GM12872 (cell line): ENCODE measurements around the gene CC2D2B.

Source experiments
- TF ChIP-seq, protein P1 (sequence below): IDR thresholded peaks from 3 replicates; pipeline ENCODE4 v1.5.1; 2011; ENCODE audit warnings: low read depth, mild to moderate bottlenecking, low read length, moderate library complexity; ENCODE audit not compliant: insufficient read depth

The CC2D2B gene

DNA sequence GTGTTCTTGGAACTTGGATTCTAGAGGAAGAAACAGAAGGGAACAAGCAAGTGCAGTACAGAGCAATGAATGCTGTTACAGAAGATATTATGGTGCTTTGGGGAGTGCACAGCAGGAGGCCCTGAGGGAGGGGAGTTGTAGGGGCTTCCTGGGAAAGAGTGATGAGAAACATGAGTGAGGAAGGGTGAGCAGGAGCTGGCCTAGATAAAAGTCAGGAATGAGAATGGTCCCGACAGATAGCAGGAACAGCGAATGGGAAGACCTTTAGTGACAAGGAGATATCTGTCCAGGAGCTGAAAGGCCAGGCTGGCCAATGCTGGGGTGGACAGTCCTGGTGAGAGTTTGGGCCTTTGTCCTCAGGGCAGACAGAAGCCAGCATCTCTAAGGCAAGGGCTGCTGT lies 115.0 kb downstream of the CC2D2B start:
- TF ChIP-seq, protein P1, sequence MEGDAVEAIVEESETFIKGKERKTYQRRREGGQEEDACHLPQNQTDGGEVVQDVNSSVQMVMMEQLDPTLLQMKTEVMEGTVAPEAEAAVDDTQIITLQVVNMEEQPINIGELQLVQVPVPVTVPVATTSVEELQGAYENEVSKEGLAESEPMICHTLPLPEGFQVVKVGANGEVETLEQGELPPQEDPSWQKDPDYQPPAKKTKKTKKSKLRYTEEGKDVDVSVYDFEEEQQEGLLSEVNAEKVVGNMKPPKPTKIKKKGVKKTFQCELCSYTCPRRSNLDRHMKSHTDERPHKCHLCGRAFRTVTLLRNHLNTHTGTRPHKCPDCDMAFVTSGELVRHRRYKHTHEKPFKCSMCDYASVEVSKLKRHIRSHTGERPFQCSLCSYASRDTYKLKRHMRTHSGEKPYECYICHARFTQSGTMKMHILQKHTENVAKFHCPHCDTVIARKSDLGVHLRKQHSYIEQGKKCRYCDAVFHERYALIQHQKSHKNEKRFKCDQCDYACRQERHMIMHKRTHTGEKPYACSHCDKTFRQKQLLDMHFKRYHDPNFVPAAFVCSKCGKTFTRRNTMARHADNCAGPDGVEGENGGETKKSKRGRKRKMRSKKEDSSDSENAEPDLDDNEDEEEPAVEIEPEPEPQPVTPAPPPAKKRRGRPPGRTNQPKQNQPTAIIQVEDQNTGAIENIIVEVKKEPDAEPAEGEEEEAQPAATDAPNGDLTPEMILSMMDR: no peak

DNA sequence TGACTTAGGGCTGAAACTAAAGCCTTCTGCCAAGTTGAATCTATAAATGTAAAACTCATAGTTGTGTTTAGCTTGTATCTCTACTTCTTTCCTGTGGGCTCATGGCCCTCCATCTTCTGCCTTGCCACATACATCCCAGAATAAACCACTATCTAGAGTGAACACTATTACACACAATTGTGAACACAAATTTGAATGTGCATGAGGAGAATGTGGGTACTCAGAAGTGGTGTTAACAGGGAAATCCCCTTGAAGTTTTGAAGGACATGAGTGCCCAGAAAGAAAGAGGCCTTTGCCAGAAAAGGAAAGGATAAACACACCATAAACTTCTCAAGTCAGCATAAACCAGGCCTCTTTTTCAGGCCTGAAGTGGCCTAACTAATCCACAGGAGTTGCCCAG lies 115.4 kb downstream of the CC2D2B start:
- TF ChIP-seq, protein P1: no peak

DNA sequence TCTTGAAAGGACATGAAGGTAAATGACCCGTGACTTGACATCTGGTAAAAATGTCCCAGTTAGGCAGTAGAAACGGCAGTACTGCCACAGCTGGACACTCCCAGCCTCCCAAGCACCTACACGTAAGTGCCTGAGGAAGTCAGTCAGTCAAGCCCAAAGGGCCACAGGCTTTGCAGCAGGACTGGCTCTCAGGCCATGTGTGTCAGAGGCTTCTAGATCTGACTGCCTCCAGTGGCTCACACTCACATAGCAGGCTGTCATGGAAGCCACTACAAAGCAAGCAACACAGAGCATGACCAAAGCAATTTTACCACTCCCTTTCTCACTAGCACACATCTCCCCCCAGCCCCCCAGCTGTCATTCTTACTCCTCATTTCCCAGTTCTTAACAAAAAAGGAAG lies 117.8 kb downstream of the CC2D2B start:
- TF ChIP-seq, protein P1: peak; percentile 66

DNA sequence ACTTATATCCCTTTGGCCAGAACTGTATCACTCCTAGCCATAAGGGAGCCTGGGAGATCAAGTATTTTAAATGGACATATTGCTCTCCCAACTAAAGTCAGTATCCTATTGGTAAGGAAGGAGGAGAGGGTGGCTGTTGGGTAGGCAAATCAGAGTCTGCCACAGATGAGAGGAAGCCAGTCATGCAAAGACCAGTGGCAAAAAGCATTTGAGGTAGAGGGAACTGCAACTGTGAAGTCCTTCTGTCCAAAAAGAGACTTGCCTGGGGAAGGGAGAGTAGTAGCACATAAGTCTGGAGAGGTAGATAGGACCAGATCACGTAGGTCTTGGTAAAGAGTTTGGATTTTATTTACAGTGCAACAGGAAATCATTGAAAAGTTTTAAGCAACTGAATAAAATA lies 126.8 kb downstream of the CC2D2B start:
- TF ChIP-seq, protein P1: no peak

DNA sequence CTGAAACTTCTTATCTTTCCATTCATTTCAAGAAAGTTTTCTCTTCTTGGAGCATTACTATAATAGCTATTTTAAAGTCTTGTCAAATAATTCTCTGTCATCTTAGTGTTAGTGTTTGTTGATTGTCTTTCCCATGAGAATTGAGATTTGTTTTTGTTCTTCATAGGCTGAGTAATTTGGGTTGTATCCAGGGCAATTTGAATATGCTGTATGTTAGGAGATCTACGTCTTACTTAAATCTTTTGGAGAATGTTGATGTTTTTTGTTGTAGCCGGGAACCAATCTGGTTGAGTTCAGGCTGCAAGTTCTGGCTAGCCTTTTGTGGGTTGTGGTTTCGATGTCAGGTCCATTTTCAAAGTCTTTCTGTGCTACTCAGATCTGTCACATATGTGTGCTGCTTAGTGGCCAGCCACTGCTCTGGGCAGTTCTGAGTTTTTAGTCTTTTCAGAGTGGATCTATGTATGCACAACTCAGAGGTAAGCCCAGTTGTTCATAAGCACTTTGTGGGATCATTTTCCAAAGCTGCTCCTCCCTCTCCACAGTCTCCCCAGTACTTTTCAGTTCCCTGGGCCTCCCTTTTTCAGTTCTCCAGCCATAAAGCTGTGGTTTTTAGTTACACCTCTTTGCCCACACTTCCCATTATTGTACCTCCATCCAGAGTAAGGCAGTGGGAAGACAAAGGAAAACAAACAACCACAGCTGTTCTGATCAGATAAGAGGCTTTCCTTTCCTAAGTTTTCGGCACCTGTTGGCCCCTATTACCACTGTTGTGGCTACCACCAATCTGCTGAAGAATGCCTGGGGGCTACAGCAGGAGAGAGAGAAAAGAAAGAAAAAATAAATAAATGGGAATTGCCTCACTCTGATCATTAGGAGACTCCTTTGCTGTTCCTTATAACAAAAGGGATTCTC lies 131.0 kb downstream of the CC2D2B start:
- TF ChIP-seq, protein P1: no peak

DNA sequence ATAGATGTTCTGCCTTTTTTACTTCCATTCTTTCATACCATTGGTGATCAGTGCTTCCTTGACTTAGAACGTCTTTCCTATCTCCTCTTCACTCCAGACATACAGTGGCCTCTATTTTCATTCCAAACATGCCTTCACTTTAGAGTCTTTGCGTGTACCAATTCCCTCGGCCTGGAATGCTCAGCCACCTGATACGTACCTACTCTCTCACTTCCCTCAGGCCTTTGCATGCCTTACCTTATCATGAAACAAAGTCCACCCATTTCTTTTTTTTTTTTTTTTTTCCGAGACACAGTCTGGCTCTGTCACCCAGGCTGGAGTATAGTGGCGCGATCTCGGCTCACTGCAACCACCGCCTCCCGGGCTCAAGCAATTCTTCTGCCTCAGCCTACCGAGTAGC lies 133.4 kb downstream of the CC2D2B start:
- TF ChIP-seq, protein P1: no peak

DNA sequence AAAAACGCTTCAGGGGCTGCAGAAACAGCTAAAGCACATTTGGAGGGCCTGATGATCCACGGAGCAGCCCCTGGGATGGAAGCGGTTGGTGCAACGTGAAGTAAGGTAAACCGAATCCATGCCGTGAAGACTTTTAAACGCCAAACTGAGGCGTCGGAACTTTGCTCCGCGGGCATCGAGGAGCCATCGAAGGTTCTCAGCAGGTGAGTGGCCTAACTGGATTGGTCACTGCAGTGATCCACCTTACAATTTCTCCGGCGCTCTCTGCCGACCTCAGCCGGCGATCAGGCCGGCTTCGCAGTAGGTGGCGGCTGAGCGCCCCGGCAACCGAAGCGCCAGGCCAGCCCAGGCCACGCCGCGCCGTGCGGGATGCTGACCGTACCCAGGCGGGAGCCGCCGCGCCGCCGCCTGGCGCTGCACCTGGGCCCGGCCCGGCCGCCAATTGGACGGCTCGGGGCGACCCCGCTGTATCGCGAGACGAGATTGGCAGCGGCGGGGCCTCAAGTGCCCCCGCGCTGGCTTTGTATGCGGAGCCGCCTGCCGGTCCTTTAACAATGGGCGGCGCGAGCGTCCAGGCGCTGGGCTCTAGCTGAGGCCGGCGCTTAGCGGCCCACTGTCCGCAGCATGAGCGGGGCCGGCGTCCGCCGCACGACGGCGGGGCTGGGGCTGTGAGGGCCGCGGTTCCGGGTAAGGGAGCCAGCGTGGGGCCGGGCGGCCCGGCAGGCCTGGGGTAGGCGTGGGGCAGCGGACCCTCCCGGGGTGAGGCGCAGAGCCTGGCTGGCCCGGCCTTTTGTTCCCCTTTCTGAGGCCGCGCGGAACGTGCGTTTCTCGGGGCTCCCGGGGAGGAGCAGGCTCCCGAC lies 135.5 kb downstream of the CC2D2B start, which contains the start of gene CCNJ:
Gene CCNJ, plus strand, starts transcription at position 551 of the 860 bp plus-strand sequence. CDS start 811 bp downstream, outside the sequence.
- TF ChIP-seq, protein P1: no peak
